Measurements from ENCODE around the gene GAS2L3.
"Not testable (repeated sequence)": the region's sequence is repeated elsewhere in the genome, so short reads cannot be mapped to it uniquely, and the experiment has no call there.

Gene GAS2L3

DNA sequence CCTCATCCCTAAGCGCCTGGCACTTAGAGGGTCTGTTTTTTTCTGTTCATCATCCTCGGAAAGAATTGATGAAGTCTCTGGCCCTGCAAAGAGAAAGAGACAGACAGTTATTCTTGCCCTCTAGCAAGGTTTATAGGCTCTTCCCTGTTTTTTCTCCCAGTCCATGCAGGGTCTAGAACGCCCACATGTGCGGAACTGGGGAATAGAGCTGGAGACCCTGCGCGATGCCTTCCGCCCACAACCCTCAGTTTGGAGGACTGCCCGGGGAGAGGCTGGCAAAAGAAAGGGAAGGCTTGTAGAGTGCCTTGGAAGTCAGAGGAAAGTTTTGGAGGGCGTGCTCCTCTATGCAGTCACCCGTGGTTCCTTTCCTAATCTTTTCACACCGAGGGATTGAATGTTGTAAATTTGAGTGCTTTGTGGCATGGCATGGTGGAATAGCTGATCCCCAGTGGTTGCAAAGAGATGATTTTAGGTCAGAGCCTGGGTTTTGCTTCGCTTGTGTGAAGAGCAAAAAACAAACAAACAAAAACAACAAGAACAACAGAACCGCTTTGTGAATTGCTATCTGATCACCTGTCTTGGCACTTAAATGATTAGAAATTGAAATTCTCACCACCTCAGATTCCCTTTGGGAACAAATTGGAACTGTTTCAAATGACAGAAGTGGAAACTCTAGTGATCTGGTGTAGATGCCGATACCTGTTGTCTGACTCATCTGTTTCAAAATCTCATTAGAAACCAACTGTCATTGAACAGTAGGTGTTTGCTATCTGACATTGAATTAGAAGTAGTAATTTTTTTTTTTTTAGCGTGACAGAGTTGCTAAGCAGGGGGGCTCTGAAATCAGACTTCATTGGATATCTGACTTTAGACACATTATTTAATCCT is 947 bp downstream of the GAS2L3 start:
- in situ Hi-C loops (cut with MboI; ENCODE audit: low sequenced_read_pairs) = no loop called here

DNA sequence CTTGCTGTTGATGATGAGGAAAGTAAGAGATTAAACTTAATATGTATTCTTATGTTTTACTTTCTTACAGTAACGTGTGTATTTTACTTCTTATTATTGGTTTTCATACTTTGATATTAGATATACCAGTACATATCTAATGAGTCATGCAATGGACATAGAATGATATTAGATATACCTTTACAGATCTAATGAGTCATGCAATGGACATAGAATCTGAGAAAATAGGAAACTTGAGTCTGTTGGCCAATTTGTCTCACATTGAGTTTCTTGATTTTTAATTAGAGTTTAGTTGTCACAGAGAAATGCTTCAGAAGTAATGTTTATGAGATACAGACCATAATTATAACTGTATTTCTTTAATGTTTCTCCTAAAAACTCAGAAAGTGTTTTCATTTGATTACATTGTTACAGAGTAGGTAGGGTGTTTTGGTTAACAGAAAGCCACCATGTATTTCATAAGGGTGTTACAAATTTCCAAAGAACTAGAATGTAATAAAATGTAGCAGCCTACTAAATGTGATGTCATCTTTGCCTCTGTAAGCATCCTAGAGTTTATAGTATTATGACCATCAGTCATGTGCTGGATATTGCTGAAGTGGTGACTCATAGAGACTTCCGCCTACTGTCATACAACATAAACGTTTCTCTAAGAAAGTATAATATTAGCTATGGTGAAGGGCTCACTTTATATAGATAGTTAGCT is 3.0 kb downstream of the GAS2L3 start:
- in situ Hi-C loops (cut with MboI; ENCODE audit: low sequenced_read_pairs) = no loop called here

DNA sequence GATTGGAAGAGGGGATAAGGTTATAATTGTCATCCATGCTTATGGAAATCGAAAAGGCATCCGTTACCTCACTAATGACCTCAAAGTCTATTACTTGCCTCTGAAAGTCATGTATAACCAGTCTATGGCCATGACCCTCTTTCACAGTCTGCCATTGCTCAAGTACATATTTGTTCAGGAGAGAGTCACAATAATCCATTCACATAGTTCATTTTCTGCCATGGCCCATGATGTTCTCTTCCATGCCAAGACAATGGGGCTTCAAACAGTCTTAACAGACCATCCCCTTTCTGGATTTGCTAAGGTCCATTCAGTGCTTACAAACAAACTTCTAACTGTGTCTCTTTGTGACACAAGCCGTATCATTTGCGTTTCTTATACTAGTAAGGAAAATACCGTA is 5.4 kb downstream of the GAS2L3 start:
- in situ Hi-C loops (cut with MboI; ENCODE audit: low sequenced_read_pairs) = no loop called here

DNA sequence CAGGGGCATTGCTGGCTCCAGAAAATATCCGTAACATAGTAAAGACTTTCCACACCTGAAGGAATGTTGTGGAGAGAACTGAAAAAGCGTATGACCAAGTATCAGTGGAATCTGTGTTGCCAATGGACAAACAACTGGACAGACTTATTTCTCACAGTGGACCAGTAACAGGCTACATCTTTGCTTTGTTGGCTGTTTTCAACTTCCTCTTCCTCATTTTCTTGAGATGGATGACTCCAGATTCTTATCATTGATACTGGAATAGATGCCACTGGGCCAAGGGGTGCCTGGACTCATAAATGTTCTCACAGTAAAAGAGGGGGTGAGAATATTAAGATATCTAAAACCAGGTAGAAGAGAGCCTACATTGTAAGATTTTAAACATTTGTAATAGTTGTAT is 6.4 kb downstream of the GAS2L3 start:
- in situ Hi-C loops (cut with MboI; ENCODE audit: low sequenced_read_pairs) = no loop called here

GRCh38 chr12:100584256-100584655 is 10.8 kb downstream of the GAS2L3 start:
- in situ Hi-C loops (cut with MboI; ENCODE audit: low sequenced_read_pairs) = no loop called here

GRCh38 chr12:100591979-100592378 is 18.5 kb downstream of the GAS2L3 start:
- in situ Hi-C loops (cut with MboI; ENCODE audit: low sequenced_read_pairs) = no loop called here

DNA sequence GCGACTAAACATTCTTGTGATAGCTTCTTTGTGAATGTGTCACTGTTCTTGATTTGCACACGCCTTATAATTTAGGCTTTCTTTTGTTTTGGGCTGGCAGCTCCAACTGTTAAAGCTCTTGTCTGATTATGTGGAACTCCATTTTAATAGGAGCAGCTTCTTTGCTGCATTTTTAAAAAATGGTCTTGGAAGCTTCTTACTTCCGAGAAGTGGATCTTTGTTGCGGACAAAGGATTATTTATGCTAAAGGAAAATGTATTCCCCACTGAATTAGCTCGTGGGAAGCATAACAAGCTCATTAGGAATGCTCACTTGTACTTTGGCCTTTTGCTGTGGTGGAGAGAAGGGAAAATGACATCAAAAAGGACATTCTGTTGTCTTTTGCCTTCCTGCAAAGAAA is 20.0 kb downstream of the GAS2L3 start:
- in situ Hi-C loops (cut with MboI; ENCODE audit: low sequenced_read_pairs) = no loop called here

DNA sequence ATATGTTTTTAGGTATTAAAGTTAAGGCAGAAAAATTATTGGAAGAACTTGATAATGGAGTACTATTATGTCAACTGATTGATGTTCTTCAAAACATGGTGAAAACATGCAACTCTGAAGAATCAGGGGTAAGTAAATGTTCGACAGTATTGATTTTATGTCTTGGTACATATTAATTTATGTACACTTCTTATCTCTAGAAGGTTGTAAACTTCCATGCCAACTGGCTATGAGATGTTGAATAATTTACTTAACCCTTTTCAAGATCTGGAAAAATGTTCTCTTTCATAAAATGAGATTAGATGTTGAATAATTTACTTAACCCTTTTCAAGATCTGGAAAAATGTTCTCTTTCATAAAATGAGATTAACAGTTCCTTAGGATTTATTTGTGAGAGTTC is 28.1 kb downstream of the GAS2L3 start:
- in situ Hi-C loops (cut with MboI; ENCODE audit: low sequenced_read_pairs) = no loop called here

- in situ Hi-C loops (cut with MboI; ENCODE audit: low sequenced_read_pairs) = not testable (repeated sequence)
Observed at GRCh38 chr12:100602997-100603396, 29.5 kb downstream of the GAS2L3 start.

DNA sequence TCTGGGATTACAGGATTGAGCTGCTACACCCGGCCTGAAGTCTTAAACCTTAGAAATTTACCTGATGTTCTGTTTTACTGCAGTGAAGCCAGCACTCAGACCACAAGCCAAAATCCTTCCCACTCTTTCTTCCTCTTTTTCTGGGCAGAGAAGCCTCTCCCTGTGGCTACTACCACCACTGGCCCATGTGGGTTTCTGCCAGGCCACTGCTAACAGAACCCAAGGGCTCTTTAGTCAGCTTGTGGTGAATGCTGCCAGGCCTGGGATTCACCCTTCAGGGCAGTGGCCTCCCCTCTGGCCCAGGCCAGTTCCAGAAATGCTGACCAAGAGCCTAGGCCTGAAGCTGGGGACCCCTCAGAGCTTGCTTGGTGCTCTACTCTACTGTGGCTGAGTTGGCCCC is 35.3 kb downstream of the GAS2L3 start:
- in situ Hi-C loops (cut with MboI; ENCODE audit: low sequenced_read_pairs) = no loop called here

DNA sequence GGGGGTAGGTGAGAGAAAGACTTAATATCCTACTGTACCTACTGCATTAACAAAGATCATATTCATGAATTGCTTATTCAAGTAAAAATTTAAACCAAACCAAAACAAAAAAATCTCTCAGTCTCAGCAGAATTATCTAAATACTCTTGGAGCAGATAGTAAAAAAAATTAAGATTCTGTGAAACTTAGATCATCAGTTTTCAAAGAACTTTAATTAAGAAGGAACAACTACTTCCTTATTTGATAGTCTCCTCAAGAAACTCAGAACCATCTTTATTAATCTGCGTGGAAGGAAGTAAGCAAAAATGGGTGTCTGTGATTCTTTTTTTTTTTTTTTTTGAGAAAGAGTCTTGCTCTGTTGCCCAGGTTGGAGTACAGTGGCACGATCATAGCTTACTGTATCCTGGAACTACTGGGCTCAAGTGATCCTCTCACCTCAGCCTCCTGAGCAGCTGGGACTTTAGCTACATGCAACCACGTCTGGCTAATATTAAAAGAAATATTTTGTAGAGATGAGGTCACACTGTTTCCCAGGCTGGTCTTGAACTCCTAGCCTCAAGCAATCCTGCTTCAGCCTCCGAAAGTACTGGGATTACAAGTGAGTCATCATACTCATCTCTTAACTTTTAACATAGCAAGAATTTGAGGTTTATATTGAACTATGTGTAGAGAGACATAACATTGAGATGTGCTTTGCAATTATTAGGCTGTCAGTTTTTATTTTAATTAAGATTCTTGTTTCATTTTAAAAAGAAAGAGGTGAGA is 37.4 kb downstream of the GAS2L3 start:
- in situ Hi-C loops (cut with MboI; ENCODE audit: low sequenced_read_pairs) = no loop called here

DNA sequence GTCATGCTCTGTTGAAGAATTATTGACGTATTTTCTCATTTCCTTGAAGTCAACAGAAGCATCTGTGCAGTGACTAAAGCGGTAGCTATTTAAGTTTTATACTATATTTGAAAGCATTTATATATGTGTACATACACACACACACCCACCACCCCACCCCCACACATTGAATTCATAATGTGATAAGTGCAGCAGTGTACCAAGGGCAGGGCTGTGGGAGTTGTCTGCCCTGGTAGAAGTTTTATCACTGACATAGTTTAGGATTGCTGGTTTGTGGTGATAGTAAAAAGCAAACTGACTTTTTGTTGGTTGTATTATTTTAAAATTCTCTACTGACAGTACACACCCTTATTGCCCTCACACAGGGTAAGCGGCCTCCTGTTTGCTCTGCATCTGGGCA is 39.1 kb downstream of the GAS2L3 start:
- in situ Hi-C loops (cut with MboI; ENCODE audit: low sequenced_read_pairs) = no loop called here

GRCh38 chr12:100624571-100624970 is 51.1 kb downstream of the GAS2L3 start:
- in situ Hi-C loops (cut with MboI; ENCODE audit: low sequenced_read_pairs) = no loop called here

DNA sequence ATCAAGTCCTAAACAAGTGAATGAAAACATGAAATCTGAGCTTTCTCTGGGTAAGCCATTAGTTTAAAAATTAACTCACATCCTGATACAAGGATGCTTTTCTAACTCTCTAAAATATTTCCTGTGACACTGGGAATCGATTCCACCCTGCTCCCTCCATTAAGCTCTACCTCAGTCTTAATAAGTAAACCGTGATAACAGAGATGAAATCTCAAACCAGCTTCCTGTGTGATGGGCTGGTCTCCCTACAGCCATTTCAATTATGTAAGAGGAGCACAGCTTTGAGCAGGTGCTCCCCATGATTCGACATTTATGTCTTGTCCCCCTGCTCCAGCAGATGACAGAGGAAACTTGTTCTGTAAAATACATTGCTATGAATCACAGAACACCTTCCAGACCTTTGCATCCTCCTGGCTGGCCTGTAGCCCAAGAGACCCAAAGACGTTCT is 59.0 kb downstream of the GAS2L3 start:
- in situ Hi-C loops (cut with MboI; ENCODE audit: low sequenced_read_pairs) = no loop called here

GRCh38 chr12:100633082-100633785 is 59.8 kb downstream of the GAS2L3 start:
- in situ Hi-C loops (cut with MboI; ENCODE audit: low sequenced_read_pairs) = not testable (repeated sequence)

DNA sequence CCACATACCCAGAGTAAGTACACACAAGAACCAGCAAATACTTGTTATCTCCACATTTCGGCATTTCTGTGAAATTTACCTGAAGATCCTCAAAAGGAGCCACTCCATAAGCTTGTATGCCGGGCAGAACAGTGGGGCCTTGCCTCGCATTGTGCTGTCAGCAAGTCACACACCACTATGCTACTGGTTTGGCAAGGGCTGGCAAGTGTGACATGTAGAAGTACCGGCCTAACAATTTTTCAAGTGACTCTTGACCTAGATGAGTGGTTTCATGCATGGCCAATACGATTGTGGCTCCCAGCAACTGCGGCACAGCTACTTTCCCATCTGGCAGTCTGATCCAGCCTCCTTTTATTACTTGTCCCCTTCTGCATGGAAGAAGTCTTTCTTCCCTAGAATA is 69.8 kb downstream of the GAS2L3 start:
- in situ Hi-C loops (cut with MboI; ENCODE audit: low sequenced_read_pairs) = no loop called here

GRCh38 chr12:100646896-100647295 is 73.4 kb downstream of the GAS2L3 start:
- in situ Hi-C loops (cut with MboI; ENCODE audit: low sequenced_read_pairs) = no loop called here

GRCh38 chr12:100651108-100651507 is 77.6 kb downstream of the GAS2L3 start:
- in situ Hi-C loops (cut with MboI; ENCODE audit: low sequenced_read_pairs) = no loop called here

GRCh38 chr12:100651694-100652093 is 78.2 kb downstream of the GAS2L3 start:
- in situ Hi-C loops (cut with MboI; ENCODE audit: low sequenced_read_pairs) = no loop called here

DNA sequence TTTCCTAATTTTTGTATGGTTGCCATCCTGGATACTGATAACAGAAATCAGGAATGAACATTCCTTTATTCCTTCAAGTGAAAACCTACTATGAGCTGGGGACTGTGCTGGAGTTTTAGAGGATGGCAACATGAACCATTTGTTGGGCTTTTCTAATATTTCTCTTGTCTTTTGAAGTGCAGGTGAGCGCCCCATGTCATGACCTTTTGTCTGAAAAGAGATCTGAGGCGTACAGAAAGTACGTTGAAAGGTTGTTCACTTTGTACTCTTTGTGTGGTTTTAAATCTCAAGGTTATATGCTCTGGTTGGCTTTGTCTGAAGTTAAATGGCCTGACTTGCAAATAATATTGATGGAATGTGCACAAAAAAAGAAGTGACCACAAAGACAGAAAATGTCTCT is 79.0 kb downstream of the GAS2L3 start:
- in situ Hi-C loops (cut with MboI; ENCODE audit: low sequenced_read_pairs) = no loop called here

DNA sequence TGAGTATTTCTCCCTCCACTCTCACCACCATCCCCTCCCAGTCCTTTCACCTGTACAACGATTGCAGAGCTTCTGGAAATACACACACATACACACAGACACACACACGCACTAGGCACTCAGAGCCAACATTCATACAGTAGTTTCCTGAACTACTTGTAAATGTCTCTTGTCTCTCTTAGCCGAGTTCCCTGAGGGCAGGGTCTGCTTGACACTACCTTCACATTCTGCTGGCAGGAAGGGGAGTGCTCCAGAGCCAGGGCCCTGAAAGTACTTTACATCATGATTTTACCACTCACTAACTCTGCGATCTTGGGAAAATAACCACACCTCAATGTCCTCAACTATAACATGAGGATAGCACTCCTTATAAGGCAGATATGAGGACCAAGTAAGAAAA is 82.7 kb downstream of the GAS2L3 start:
- in situ Hi-C loops (cut with MboI; ENCODE audit: low sequenced_read_pairs) = no loop called here
